IMR-90 (cell line): ENCODE data around the gene PRKRIP1. TPM values are rescaled to one million over a fixed set of nuclear protein-coding genes. Genes with fewer than 3 reads are reported as not detected.

Experiments
- ATAC-seq: fragments of 200-7000 bp; cut with Tn5 transposase; 2 replicates; pipeline ENCODE4 v1.9.1; 2020; ENCODE audit warnings: low read depth, mild to moderate bottlenecking, moderate library complexity
- Bru-seq: library from RNA; stranded (reverse); fragments of 400-500 nt; gene quantifications from one replicate; lab custom pipeline; 2021; lab: Mats Ljungman, UMichigan
- BruChase-seq, 2 experiments: library from RNA; stranded (reverse); fragments of 400-500 nt; gene quantifications; one replicate each; lab custom pipeline; 2021; lab: Mats Ljungman, UMichigan
- BruUV-seq: library from RNA; stranded (reverse); fragments of 400-500 nt; replicated peaks from 2 replicates; lab custom pipeline; 2021; lab: Mats Ljungman, UMichigan
- CTCF ChIA-PET: fragments of 300-600 bp; formaldehyde crosslinking; extraction: SDS; loops from one replicate; lab custom pipeline; 2021; ENCODE audit warnings: antibody characterized with exemption; lab: Yijun Ruan, JAX
- POLR2A ChIA-PET: fragments of 300-600 bp; sonication (Branson Sonifier 250); formaldehyde crosslinking; loops from one replicate; lab custom pipeline; 2022; ENCODE audit warnings: antibody characterized with exemption; ENCODE audit not compliant: unreplicated experiment; lab: Charles Lee
- DNase-seq: peaks from one replicate; pipeline ENCODE4 v3.0.0; 2013
- H2AFZ ChIP-seq: replicated peaks from 2 replicates; pipeline ENCODE3; 2013; ENCODE audit warnings: low read length, mild to moderate bottlenecking; ENCODE audit not compliant: poor library complexity
- H2AK5ac ChIP-seq: 2 replicates; pipeline ENCODE4 v1.6.1; 2013; ENCODE audit warnings: low read depth, low read length, inconsistent platforms
- H2AK9ac ChIP-seq: replicated peaks from 2 replicates; pipeline ENCODE3; 2013; ENCODE audit warnings: mild to moderate bottlenecking, low read depth, low read length, moderate library complexity; ENCODE audit not compliant: poor library complexity
- H2BK120ac ChIP-seq: 2 replicates; pipeline ENCODE4 v1.6.1; 2013; ENCODE audit warnings: low read depth, low read length, inconsistent platforms
- H2BK15ac ChIP-seq: 3 replicates; pipeline ENCODE4 v1.6.1; 2013; ENCODE audit warnings: low read depth, low read length, inconsistent platforms
- H2BK20ac ChIP-seq: 2 replicates; pipeline ENCODE4 v1.6.1; 2013; ENCODE audit warnings: low read depth, mild to moderate bottlenecking, inconsistent platforms, low read length, moderate library complexity
- H2BK5ac ChIP-seq: 2 replicates; pipeline ENCODE4 v1.6.1; 2013; ENCODE audit warnings: mild to moderate bottlenecking, low read depth, low read length, inconsistent platforms; ENCODE audit not compliant: poor library complexity, severe bottlenecking
- H3K14ac ChIP-seq: replicated peaks from 2 replicates; pipeline ENCODE4 v1.6.1; 2013; ENCODE audit warnings: low read depth, low read length, inconsistent platforms
- H3K18ac ChIP-seq: 2 replicates; pipeline ENCODE4 v1.6.1; 2013; ENCODE audit warnings: low read depth, low read length, control low read depth
- H3K23ac ChIP-seq: 2 replicates; pipeline ENCODE4 v1.6.1; 2013; ENCODE audit warnings: low read depth, low read length, inconsistent platforms
- H3K27ac ChIP-seq: 2 replicates; pipeline ENCODE4 v1.5.1; 2013; ENCODE audit warnings: mild to moderate bottlenecking, control low read depth, low read length; ENCODE audit not compliant: insufficient read depth
- H3K27me3 ChIP-seq: 2 replicates; pipeline ENCODE4 v1.6.1; 2013; ENCODE audit warnings: low read length; ENCODE audit not compliant: control insufficient read depth, insufficient read depth
- H3K36me3 ChIP-seq: 2 replicates; pipeline ENCODE4 v1.6.1; 2013; ENCODE audit warnings: low read length, mixed read lengths; ENCODE audit not compliant: control insufficient read depth, insufficient read depth
- H3K4ac ChIP-seq: 2 replicates; pipeline ENCODE4 v1.6.1; 2013; ENCODE audit warnings: low read depth, low read length, inconsistent platforms
- H3K4me1 ChIP-seq: 2 replicates; pipeline ENCODE4 v1.6.1; 2013; ENCODE audit warnings: low read length, mixed read lengths; ENCODE audit not compliant: control insufficient read depth, insufficient read depth
- H3K4me2 ChIP-seq: 2 replicates; pipeline ENCODE4 v1.6.1; 2013; ENCODE audit warnings: low read depth, mild to moderate bottlenecking, control low read depth, low read length, moderate library complexity
- H3K4me3 ChIP-seq: 2 replicates; pipeline ENCODE4 v1.5.1; 2013; ENCODE audit warnings: low read depth, mild to moderate bottlenecking, control low read depth, low read length, moderate library complexity; ENCODE audit not compliant: insufficient read depth
- H3K56ac ChIP-seq: 2 replicates; pipeline ENCODE4 v1.6.1; 2013; ENCODE audit warnings: low read length, inconsistent platforms; ENCODE audit not compliant: insufficient read depth; ENCODE audit errors: extremely low read depth
- H3K79me1 ChIP-seq, 2 experiments: 2 replicates each; pipeline ENCODE4 v1.6.1; 2013; ENCODE audit warnings: low read length in 2 of 2, inconsistent platforms in 1 of 2, low read depth in 1 of 2
- H3K9ac ChIP-seq: 2 replicates; pipeline ENCODE4 v1.6.1; 2013; ENCODE audit warnings: low read depth, low read length, control low read depth
- H3K9me1 ChIP-seq: 2 replicates; pipeline ENCODE4 v1.6.1; 2013; ENCODE audit warnings: low read length, inconsistent platforms; ENCODE audit not compliant: insufficient read depth
- H3K9me3 ChIP-seq: 2 replicates; pipeline ENCODE4 v1.6.1; 2013; ENCODE audit warnings: low read length; ENCODE audit not compliant: control insufficient read depth, insufficient read depth
- H4K20me1 ChIP-seq: 2 replicates; pipeline ENCODE4 v1.6.1; 2013; ENCODE audit warnings: low read length, inconsistent platforms; ENCODE audit not compliant: insufficient read depth
- H4K5ac ChIP-seq: 2 replicates; pipeline ENCODE4 v1.6.1; 2013; ENCODE audit warnings: mild to moderate bottlenecking, low read depth, low read length, control low read depth
- H4K8ac ChIP-seq, 2 experiments: 2 replicates each; pipeline ENCODE4 v1.6.1; 2013; ENCODE audit warnings: low read depth in 2 of 2, low read length in 2 of 2, control low read depth in 1 of 2, inconsistent platforms in 1 of 2
- H4K91ac ChIP-seq: 2 replicates; pipeline ENCODE4 v1.6.1; 2013; ENCODE audit warnings: low read depth, low read length, inconsistent platforms; ENCODE audit not compliant: insufficient read depth
- BHLHE40 ChIP-seq: fragments of 150-350 bp; IDR thresholded peaks from 2 replicates; pipeline ENCODE4 v1.6.1; 2016; ENCODE audit warnings: mild to moderate bottlenecking, low read depth, low read length
- CEBPB ChIP-seq: IDR thresholded peaks from 2 replicates; pipeline ENCODE4 v1.6.1; 2012; ENCODE audit warnings: low read depth, low read length, improper control_type of control experiment
- MAFK ChIP-seq: IDR thresholded peaks from 2 replicates; pipeline ENCODE4 v1.6.1; 2012; ENCODE audit warnings: low read depth, low read length, improper control_type of control experiment
- MAZ ChIP-seq: IDR thresholded peaks from 2 replicates; pipeline ENCODE4 v1.6.1; 2012; ENCODE audit warnings: low read depth, mild to moderate bottlenecking, low read length, improper control_type of control experiment, moderate library complexity, borderline replicate concordance
- MXI1 ChIP-seq: IDR thresholded peaks from 2 replicates; pipeline ENCODE4 v1.6.1; 2012; ENCODE audit warnings: low read depth, mild to moderate bottlenecking, low read length, moderate library complexity, borderline replicate concordance
- NFE2L2 ChIP-seq: fragments of 150-350 bp; IDR thresholded peaks from 2 replicates; pipeline ENCODE4 v1.6.1; 2016; ENCODE audit warnings: low read depth, mild to moderate bottlenecking, low read length
- POLR2A ChIP-seq: IDR thresholded peaks from 2 replicates; pipeline ENCODE4 v1.6.1; 2012; ENCODE audit warnings: mild to moderate bottlenecking, low read depth, low read length
- RCOR1 ChIP-seq: IDR thresholded peaks from 2 replicates; pipeline ENCODE4 v1.6.1; 2012; ENCODE audit warnings: mild to moderate bottlenecking, low read length, improper control_type of control experiment; ENCODE audit not compliant: insufficient replicate concordance
- RFX5 ChIP-seq: IDR thresholded peaks from 2 replicates; pipeline ENCODE4 v1.8.0; 2012; ENCODE audit warnings: low read depth, mild to moderate bottlenecking, low read length, moderate library complexity
- SMC3 ChIP-seq: fragments of 150-350 bp; IDR thresholded peaks from 2 replicates; pipeline ENCODE4 v1.6.1; 2016; ENCODE audit warnings: low read depth, mild to moderate bottlenecking, antibody characterized with exemption, low read length, moderate library complexity
- WGBS, 2 experiments: methylation state at CpG; one replicate each; pipeline versions ENCODE4 v1.1.5 to v1.1.7; 2013; ENCODE audit warnings: missing lambda C conversion rate in 2 of 2; ENCODE audit not compliant: insufficient read length in 1 of 2; ENCODE audit errors: extremely low coverage in 2 of 2; 5-methylcytosine and 5-hydroxymethylcytosine counted together
- dilution Hi-C: fragments of 300-500 bp; cut with HindIII; formaldehyde crosslinking; loops from one replicate; pipeline ENCODE4 v1.14.3; 2018; ENCODE audit warnings: low sequenced_read_pairs; ENCODE audit not compliant: unreplicated experiment
- in situ Hi-C: fragments of 300-500 bp; cut with MboI; formaldehyde crosslinking; loops from 3 replicates; pipeline ENCODE4 v1.14.3; 2019; ENCODE audit warnings: low sequenced_read_pairs, inconsistent platforms, mixed read lengths
- intact Hi-C: fragments of 100-400 bp; cut with micrococcal nuclease; formaldehyde crosslinking; loops from 2 replicates; pipeline ENCODE4 v1.10.0; 2022
- long read RNA-seq: library from polyadenylated mRNA; unstranded; transcript quantifications from one replicate; pipeline ENCODE4 v2.0.0, GENCODE V29; 2021; ENCODE audit not compliant: unreplicated experiment
- polyA plus RNA-seq, 3 experiments: library from polyadenylated mRNA; depleted of rRNA; stranded (reverse); fragments of >200 nt; gene quantifications; 2 replicates each; pipeline ENCODE4 v1.2.3, GENCODE V29; 2012; ENCODE audit warnings: low replicate concordance in 1 of 3
- total RNA-seq: library from RNA; depleted of rRNA; stranded (reverse); fragments of >200 nt; gene quantifications from 2 replicates; pipeline ENCODE4 v1.2.3, GENCODE V29; 2012; rRNA removed
- TF ChIP-seq, protein P1 (sequence below): fragments of 150-350 bp; IDR thresholded peaks from 2 replicates; pipeline ENCODE4 v1.6.1; 2017; ENCODE audit warnings: mild to moderate bottlenecking, antibody characterized with exemption, low read length, low read depth
- TF ChIP-seq, protein P2 (sequence below): fragments of 150-350 bp; IDR thresholded peaks from 2 replicates; pipeline ENCODE4 v1.6.1; 2016; ENCODE audit warnings: low read depth, mild to moderate bottlenecking, low read length, moderate library complexity, borderline replicate concordance

The PRKRIP1 gene, protein sequence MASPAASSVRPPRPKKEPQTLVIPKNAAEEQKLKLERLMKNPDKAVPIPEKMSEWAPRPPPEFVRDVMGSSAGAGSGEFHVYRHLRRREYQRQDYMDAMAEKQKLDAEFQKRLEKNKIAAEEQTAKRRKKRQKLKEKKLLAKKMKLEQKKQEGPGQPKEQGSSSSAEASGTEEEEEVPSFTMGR
- total RNA-seq (6.5 and 9.4 TPM in 2 replicates), polyA plus RNA-seq (2012; rRNA removed) (21.6 and 21.8 TPM in 2 replicates), Bru-seq, nascent RNA (percentile 89 among the genes with signal in this experiment), BruChase-seq, experiment 1, labeled RNA remaining after a 6-hour chase (percentile 95 among the genes with signal in this experiment), BruChase-seq, experiment 2, labeled RNA remaining after a 2-hour chase (percentile 87 among the genes with signal in this experiment)
- 12.4 and 16.7 TPM in 2 replicates for polyA plus RNA-seq (2012; cell fraction: cytosol; rRNA removed)
- 163 and 174 TPM in 2 replicates for polyA plus RNA-seq (2012; cell fraction: nucleus; rRNA removed; ENCODE audit: low replicate concordance)
- long read RNA-seq, transcript PRKRIP1-201 (6 exons, 2,159 nt), result major isoform, 17 of 65 reads
- long read RNA-seq, transcript PRKRIP1-207 (9 exons, 1,625 nt), result minor isoform, 11 of 65 reads
- long read RNA-seq, partial matches to known transcripts, result 10 of 65 reads
- long read RNA-seq, other reads (novel, unspliced or antisense), result 25 of 65 reads

DNA sequence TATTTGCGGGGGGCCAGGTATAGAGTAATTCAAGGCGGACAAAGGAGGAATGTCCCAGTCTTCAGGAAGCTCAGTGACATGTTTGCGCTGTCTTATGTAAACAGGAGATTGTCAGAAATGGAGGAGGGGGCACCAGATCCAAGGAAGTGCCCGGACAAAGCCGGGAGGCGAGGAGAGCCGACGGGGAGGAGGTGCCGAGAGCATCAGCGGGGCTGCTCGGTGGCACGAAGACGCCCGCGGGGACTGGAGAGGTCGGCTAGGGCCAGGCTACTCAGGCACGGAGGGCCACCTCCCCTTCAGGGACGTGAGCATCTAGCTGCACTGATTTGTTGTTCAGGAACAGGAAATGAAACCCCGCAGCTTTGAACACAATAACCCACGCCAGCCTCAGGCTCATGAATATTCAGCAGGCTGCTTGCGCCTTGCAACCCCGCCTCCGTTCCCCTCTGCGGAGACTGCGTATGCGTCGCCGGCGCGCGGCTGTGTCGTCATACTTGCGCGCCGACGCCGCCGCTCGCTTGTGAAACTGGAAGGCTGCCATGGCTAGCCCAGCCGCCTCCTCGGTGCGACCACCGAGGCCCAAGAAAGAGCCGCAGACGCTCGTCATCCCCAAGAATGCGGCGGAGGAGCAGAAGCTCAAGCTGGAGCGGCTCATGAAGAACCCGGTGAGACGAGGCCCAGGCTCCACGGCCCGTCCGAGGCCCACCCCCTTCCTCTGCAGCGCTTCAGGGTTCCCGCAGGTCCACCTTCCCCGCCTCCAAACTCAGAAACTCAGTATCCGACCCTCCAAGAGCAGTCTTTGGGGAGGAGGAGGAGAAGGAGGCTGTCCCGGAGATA, at the start of gene PRKRIP1:
PRKRIP1 (plus strand) TSS at position 491 of the 837 bp plus-strand sequence; CDS start at position 540, 49 bp downstream.
- H2AK9ac ChIP-seq, result peak within 1 kb of the TSS; percentile 84
- no TSS peak for BruUV-seq
- no peaks in the 10 kb centered on the region for H3K9me3 ChIP-seq
- H4K20me1 ChIP-seq, result no peaks in the 10 kb centered on the region; the same call in none of the 2 replicates
- peak; percentile 92 for DNase-seq
- H3K56ac ChIP-seq, result peak within 1 kb of the TSS; percentile 78
- no peak within 1 kb of the TSS for H2BK15ac ChIP-seq
- H3K4me1 ChIP-seq, result peaks cover 5% of the 10 kb centered on the region
- H4K8ac ChIP-seq, result peak within 1 kb of the TSS; percentile 86 to 90
- H2BK20ac ChIP-seq, result no peak within 1 kb of the TSS
- in situ Hi-C loops (no loop called here), dilution Hi-C loops (no loop called here), intact Hi-C loops (no loop called here)
- peaks cover 25 to 37% of the 10 kb centered on the region in 2 experiments for H3K79me1 ChIP-seq
- H3K4ac ChIP-seq, result peak within 1 kb of the TSS; percentile 92
- 1% methylated on average over 27 of the region's 59 CpGs; no CpG with 5 or more reads in 1 of the 2 experiments for WGBS, 2 experiments
- no peak within 1 kb of the TSS; the same call in 1 of the 2 replicates for H3K18ac ChIP-seq
- H4K91ac ChIP-seq, result peak within 1 kb of the TSS; percentile 77
- H3K9me1 ChIP-seq, result no peaks in the 10 kb centered on the region
- peak within 1 kb of the TSS; percentile 17 for H2BK120ac ChIP-seq
- H2BK5ac ChIP-seq, result peak within 1 kb of the TSS; percentile 57
- no peaks in the 10 kb centered on the region for H3K27me3 ChIP-seq
- ATAC-seq, result peak; percentile 97
- peak within 1 kb of the TSS; percentile 90 for H3K14ac ChIP-seq
- peak within 1 kb of the TSS; percentile 61; the same call in 1 of the 2 replicates for H2AK5ac ChIP-seq
- peak within 1 kb of the TSS; percentile 63 for H4K5ac ChIP-seq
- H3K23ac ChIP-seq, result peak within 1 kb of the TSS; percentile 95
- peak within 1 kb of the TSS; percentile 75 for H3K4me2 ChIP-seq
- ChIA-PET CTCF (interaction anchor here (0.8 kb wide), 1 partner anchor 8 kb away, joined by 3 read pairs; no protein-coding TSS in a partner anchor), POLR2A (no interaction called here)
- peaks cover 18% of the 10 kb centered on the region for H3K36me3 ChIP-seq
- peak within 1 kb of the TSS; percentile 75 for H3K4me3 ChIP-seq
- peak within 1 kb of the TSS; percentile 85 for H3K27ac ChIP-seq
- peak within 1 kb of the TSS; percentile 96 for H3K9ac ChIP-seq
- H2AFZ ChIP-seq, result peak within 1 kb of the TSS; percentile 91
- TF ChIP-seq POLR2A, result peak; percentile 71; the same call in 1 of the 2 replicates
- no peak for TF ChIP-seq NFE2L2
- TF ChIP-seq, protein P1, sequence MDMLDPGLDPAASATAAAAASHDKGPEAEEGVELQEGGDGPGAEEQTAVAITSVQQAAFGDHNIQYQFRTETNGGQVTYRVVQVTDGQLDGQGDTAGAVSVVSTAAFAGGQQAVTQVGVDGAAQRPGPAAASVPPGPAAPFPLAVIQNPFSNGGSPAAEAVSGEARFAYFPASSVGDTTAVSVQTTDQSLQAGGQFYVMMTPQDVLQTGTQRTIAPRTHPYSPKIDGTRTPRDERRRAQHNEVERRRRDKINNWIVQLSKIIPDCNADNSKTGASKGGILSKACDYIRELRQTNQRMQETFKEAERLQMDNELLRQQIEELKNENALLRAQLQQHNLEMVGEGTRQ, result no peak
- no peak for TF ChIP-seq BHLHE40
- TF ChIP-seq, protein P2, sequence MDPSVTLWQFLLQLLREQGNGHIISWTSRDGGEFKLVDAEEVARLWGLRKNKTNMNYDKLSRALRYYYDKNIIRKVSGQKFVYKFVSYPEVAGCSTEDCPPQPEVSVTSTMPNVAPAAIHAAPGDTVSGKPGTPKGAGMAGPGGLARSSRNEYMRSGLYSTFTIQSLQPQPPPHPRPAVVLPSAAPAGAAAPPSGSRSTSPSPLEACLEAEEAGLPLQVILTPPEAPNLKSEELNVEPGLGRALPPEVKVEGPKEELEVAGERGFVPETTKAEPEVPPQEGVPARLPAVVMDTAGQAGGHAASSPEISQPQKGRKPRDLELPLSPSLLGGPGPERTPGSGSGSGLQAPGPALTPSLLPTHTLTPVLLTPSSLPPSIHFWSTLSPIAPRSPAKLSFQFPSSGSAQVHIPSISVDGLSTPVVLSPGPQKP, result no peak
- peak; percentile 77; the same call in 1 of the 2 replicates for TF ChIP-seq MAZ
- TF ChIP-seq RFX5, result no peak
- TF ChIP-seq RCOR1, result no peak
- peak; percentile 83 for TF ChIP-seq CEBPB
- TF ChIP-seq SMC3, result no peak
- TF ChIP-seq MXI1, result peak; percentile 31; the same call in 1 of the 2 replicates
- TF ChIP-seq MAFK, result no peak
